Transverse colon (tissue), 4 donors: ENCODE measurements around the gene DENND1C. TPM values are rescaled to one million over a fixed set of nuclear protein-coding genes. Genes with fewer than 3 reads are reported as not detected.

Experiments used
- DNase-seq: peaks from one replicate; pipeline ENCODE4 v3.0.0-alpha.2; 2019
- H3K27ac ChIP-seq, 4 donors: fragments of 200-600 bp; sonication (generic); 2 replicates each; pipeline ENCODE4 v1.5.1; 2016 to 2018; ENCODE audit warnings: inconsistent platforms in 4 of 4
- H3K27me3 ChIP-seq: fragments of 200-600 bp; sonication (generic); 2 replicates; pipeline ENCODE4 v1.5.1; 2017; ENCODE audit warnings: inconsistent platforms
- H3K36me3 ChIP-seq, 4 donors: fragments of 200-600 bp; sonication (generic); 2 replicates each; pipeline ENCODE4 v1.5.1; 2017 to 2019; ENCODE audit warnings: inconsistent platforms in 4 of 4
- H3K4me1 ChIP-seq, 4 donors: fragments of 200-600 bp; sonication (generic); 2 replicates each; pipeline ENCODE4 v1.5.1; 2017 to 2020; ENCODE audit warnings: inconsistent platforms in 4 of 4
- H3K4me3 ChIP-seq, 4 donors: fragments of 200-600 bp; sonication (generic); 1 replicate in 1 of 4; 2 replicates in 3 of 4; pipeline versions ENCODE4 v1.5.1 to v1.6.1; 2017 to 2019; ENCODE audit warnings: inconsistent platforms in 4 of 4
- H3K9me3 ChIP-seq, 2 donors: fragments of 200-600 bp; sonication (generic); 2 replicates each; pipeline ENCODE4 v1.5.1; 2017 to 2019; ENCODE audit warnings: inconsistent platforms in 2 of 2
- EP300 ChIP-seq: sonication (generic); formaldehyde crosslinking; IDR thresholded peaks from one replicate; pipeline ENCODE4 v1.6.1; 2017; ENCODE audit warnings: antibody characterized with exemption, low read depth
- POLR2A ChIP-seq: fragments of 450-650 bp; IDR thresholded peaks from one replicate; pipeline ENCODE4 v1.6.1; 2016; ENCODE audit warnings: antibody characterized with exemption, mild to moderate bottlenecking, moderate library complexity
- POLR2AphosphoS5 ChIP-seq, 3 donors: sonication (generic); formaldehyde crosslinking; IDR thresholded peaks; one replicate each; pipeline ENCODE4 v1.6.1; 2016; ENCODE audit warnings: antibody characterized with exemption in 3 of 3
- WGBS, 2 donors: methylation state at CpG; one replicate each; pipeline ENCODE4 v1.1.5; 2018; ENCODE audit warnings: low coverage in 1 of 2; 5-methylcytosine and 5-hydroxymethylcytosine counted together
- in situ Hi-C, 4 donors: fragments of 200-750 bp; cut with MboI; loops; one replicate each; pipeline versions ENCODE4 v1.15.0 to v1.15.1; 2017; ENCODE audit warnings: low sequenced_read_pairs in 3 of 4, low pct_ligation_motif_present in 1 of 4, low pct_unique_long_range_greater_than_20kb in 1 of 4
- intact Hi-C: fragments of 100-400 bp; cut with DNase I; formaldehyde crosslinking; loops from one replicate; pipeline ENCODE4 v1.15.1; 2023; ENCODE audit warnings: low total_unique reads
- total RNA-seq, 4 donors: library from RNA; depleted of rRNA; stranded (reverse); fragments of >200 nt; gene quantifications; one replicate each; pipeline ENCODE4 v1.1.0, GENCODE V29; 2016
- TF ChIP-seq, protein P1 (sequence below), 5 experiments: fragments of 200-600 bp in 3 of 5; fragments of 450-650 bp in 2 of 5; sonication (generic) in 3 of 5; IDR thresholded peaks; 1 replicate in 2 of 5; 2 replicates in 3 of 5; pipeline ENCODE4 v1.5.1; 2016 to 2017; ENCODE audit warnings: antibody characterized with exemption in 5 of 5, inconsistent platforms in 3 of 5, mild to moderate bottlenecking in 2 of 5, moderate library complexity in 1 of 5

The DENND1C gene
- total RNA-seq, 4 donors from 2014 or later = 0.40 to 7.5 (median 5.0) TPM

DNA sequence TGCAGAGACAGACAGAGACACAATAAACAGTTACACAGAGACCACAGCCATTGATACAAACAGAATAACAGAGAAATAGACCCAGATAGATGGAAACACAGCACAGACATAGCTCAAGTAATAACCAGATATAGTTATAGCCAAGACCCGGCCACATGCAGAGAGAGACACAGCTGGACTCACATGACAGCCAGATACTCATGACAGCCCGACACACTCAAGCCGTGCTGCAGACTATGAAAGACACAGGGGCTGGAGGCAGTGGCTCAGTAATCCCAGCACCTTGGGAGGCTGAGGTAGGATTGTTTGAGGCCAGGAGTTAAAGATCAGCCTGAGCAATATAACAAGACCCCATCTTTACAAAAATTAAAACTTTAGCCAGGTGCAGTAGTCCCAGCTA lies 1.6 kb upstream of the DENND1C start:
- Histone ChIP-seq H3K36me3 (no peaks in the 10 kb centered on the region), H3K4me3 (no peak overlapping the region), H3K27me3 (no peaks in the 10 kb centered on the region), H3K9me3 (no peaks in the 10 kb centered on the region), H3K4me1 (peaks cover 0 to 3% (median 0%) of the 10 kb centered on the region in 4 donors), H3K27ac (no peak overlapping the region)
- in situ Hi-C loops = no loop called here
- DNase-seq = no peak
- 20 to 59% methylated on average over 2 to 3 of the region's 3 CpGs for WGBS, 2 donors
- intact Hi-C loops = no loop called here
- TF ChIP-seq POLR2AphosphoS5 (IDR thresholded peaks at IDR 0.05) = no peak
- TF ChIP-seq EP300 = no peak
- no peak for TF ChIP-seq POLR2A
- TF ChIP-seq, protein P1, sequence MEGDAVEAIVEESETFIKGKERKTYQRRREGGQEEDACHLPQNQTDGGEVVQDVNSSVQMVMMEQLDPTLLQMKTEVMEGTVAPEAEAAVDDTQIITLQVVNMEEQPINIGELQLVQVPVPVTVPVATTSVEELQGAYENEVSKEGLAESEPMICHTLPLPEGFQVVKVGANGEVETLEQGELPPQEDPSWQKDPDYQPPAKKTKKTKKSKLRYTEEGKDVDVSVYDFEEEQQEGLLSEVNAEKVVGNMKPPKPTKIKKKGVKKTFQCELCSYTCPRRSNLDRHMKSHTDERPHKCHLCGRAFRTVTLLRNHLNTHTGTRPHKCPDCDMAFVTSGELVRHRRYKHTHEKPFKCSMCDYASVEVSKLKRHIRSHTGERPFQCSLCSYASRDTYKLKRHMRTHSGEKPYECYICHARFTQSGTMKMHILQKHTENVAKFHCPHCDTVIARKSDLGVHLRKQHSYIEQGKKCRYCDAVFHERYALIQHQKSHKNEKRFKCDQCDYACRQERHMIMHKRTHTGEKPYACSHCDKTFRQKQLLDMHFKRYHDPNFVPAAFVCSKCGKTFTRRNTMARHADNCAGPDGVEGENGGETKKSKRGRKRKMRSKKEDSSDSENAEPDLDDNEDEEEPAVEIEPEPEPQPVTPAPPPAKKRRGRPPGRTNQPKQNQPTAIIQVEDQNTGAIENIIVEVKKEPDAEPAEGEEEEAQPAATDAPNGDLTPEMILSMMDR (IDR thresholded peaks at IDR 0.05) = no peak

DNA sequence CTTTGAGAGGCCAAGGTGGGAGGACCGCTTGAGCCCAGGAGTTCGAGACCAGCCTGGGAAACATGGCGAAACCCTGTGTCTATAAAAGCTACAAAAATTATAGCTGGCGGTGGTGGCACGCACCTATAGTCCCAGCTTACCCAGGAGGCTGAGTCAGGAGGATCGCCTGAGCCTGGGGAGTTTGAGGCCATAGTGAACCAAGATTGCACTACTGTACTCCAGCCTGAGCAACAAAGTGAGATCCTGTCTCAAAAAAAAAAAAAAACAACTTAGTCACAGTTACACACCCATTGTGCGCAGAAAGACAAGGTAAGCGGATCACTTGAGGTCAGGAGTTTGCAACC lies 728 bp upstream of the DENND1C start:
- no peaks in the 10 kb centered on the region for H3K36me3 ChIP-seq
- H3K4me1 ChIP-seq = peaks cover 0 to 3% (median 0%) of the 10 kb centered on the region in 4 donors
- in situ Hi-C loops = no loop called here
- no peaks in the 10 kb centered on the region for H3K27me3 ChIP-seq
- TF ChIP-seq POLR2AphosphoS5 (IDR thresholded peaks at IDR 0.05) = no peak
- H3K27ac ChIP-seq = peak overlapping the region in 3 of 4 donors; percentile 57 to 64 (median 62)
- DNase-seq = no peak
- H3K4me3 ChIP-seq = no peak overlapping the region
- intact Hi-C loops = no loop called here
- WGBS, 2 donors = 88 to 90% methylated on average over 5 to 8 of the region's 8 CpGs
- no peaks in the 10 kb centered on the region for H3K9me3 ChIP-seq

DNA sequence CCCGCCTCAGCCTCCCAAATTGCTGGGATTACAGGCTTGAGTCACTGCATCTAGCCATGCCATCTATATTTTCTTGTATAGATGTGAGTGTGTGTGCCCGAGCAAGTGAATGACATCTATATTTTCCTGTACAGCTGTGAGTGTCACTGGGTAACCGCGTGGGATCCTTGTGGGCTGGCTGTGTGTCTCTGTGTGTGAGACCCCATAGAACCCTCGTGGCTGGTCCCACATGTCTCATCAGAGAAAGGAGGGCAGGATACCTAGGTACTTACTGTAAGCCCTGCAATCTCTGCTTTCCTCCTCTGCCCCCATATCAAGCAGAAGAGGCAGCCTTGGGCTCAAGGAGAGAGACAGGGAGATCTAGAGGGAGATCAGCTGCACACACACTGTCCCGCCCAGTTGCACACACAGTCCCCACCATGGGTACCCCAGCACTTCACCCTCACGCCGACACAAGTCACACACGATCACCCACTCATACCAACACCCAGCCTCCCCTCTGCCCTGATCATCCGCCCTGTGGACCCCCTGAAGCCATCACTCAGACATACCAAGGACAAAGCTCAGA lies 655 bp downstream of the DENND1C start:
- DNase-seq = no peak
- Histone ChIP-seq H3K4me1 (peaks cover 4 to 10% (median 7%) of the 10 kb centered on the region in 4 donors), H3K9me3 (no peaks in the 10 kb centered on the region), H3K36me3 (no peaks in the 10 kb centered on the region), H3K4me3 (peak overlapping the region in 3 of 4 donors; percentile 23 to 44 (median 25)), H3K27ac (peak overlapping the region; percentile 11 to 64 (median 60)), H3K27me3 (peaks cover 12% of the 10 kb centered on the region)
- intact Hi-C loops = no loop called here
- TF ChIP-seq POLR2AphosphoS5 (IDR thresholded peaks at IDR 0.05) = no peak
- no peak for TF ChIP-seq POLR2A
- TF ChIP-seq, protein P1 (IDR thresholded peaks at IDR 0.05) = no peak
- no peak for TF ChIP-seq EP300
- 55% methylated on average over 10 of the region's 10 CpGs; no CpG with 5 or more reads in 1 of the 2 donors for WGBS, 2 donors
- in situ Hi-C loops = no loop called here

DNA sequence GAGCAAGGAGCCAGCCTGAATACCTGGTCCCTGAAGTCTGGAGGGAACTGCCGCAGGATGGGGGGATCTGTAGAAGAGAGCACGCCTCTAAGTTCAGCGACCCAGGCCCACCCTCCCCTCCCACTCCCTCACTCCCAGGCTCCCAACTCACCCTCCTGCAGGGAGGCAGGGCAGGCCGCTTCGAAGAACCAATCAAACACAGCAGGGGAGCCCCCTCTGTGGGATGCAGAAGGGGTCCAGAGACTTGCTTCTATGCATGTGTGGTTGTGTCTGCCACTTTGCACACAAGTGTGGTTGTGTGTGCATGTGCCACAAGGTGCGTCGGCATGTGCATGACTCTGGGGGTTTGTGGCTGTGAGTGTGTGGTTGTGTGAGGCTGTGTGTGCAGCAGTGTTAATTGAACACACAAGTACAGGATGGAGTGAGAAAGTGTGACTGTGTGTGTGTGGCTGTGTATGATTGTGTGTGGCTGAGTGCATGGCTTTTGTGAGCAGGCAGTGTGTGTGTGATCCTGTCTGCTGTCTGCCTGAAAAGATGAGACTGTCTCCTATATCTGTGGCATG lies 1.7 kb downstream of the DENND1C start:
- Histone ChIP-seq H3K9me3 (no peaks in the 10 kb centered on the region), H3K27me3 (peaks cover 19% of the 10 kb centered on the region), H3K4me3 (no peak overlapping the region), H3K27ac (no peak overlapping the region), H3K36me3 (no peaks in the 10 kb centered on the region), H3K4me1 (peaks cover 4 to 17% (median 13%) of the 10 kb centered on the region in 4 donors)
- intact Hi-C loops = no loop called here
- TF ChIP-seq EP300 (no peak), POLR2AphosphoS5 (IDR thresholded peaks at IDR 0.05) (no peak), POLR2A (no peak)
- TF ChIP-seq, protein P1 (IDR thresholded peaks at IDR 0.05) = no peak
- WGBS, 2 donors = 77 to 80% methylated on average over 1 to 7 of the region's 7 CpGs
- DNase-seq = no peak
- in situ Hi-C loops = no loop called here
